ENCODE measurements around the gene MON1A.

Gene MON1A

DNA sequence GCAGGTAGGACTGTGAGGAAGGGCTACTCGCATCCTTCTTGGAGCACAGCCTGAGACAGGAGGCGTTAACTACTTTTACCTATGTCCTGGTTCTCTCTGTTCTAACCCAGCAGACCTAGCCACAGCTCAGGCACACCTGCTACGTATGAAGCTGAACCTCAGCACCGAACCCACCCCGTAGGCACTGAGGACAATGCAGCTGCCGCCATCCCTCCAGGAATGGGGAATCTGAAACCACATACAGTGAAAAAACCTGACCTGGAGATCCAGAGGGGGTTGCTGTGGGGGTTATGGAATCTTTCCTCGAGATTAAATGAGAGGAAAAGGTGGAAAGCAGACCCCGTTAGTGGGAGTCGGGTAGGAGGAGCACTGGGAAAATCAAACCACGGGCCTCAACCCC is 40.3 kb downstream of the MON1A start:
- DNase-seq (ENCODE audit: low read depth in 2 of 2) = no peak

DNA sequence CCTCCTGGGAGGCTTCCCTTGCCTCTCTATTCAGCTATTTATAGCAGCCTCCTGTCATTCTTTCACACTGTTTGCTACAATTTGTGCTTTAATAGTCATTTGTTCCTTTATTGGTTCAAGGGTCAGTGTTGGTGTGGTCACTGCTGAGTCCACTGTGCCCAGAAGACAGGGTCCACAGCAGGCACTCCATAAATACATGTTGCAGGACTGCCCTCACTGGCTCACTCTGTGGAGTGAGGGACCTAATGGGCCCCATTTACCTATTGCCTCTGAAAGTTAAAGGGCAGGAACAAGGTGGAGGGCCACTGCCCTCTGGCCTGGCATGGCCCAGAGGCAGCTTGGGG is 42.7 kb downstream of the MON1A start:
- no peak for DNase-seq (ENCODE audit: low read depth in 2 of 2)

- no peak for DNase-seq (ENCODE audit: low read depth in 2 of 2)
Measured at GRCh38 chr3:49883998-49884397, 45.6 kb downstream of the MON1A start.

DNA sequence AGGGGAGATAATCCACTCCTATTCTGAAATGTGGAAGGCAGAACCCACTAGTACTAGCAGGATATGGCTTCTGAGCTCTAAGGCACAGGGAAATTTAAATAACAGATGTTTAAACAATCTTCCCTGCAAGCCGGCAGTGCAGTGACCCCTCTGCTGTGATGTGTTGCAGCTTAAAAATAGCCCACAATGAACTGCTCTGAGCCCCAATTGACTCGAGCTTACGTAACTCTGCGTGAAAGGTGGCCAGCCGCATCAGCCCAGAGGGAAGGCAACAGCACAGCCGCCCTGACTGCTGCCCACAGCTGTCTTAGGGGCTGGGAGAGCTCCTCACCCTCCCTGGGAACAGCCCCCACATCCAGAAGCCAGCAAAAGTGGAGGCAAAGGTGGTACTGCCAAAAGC is 47.4 kb downstream of the MON1A start:
- DNase-seq (ENCODE audit: low read depth in 2 of 2) = no peak

DNA sequence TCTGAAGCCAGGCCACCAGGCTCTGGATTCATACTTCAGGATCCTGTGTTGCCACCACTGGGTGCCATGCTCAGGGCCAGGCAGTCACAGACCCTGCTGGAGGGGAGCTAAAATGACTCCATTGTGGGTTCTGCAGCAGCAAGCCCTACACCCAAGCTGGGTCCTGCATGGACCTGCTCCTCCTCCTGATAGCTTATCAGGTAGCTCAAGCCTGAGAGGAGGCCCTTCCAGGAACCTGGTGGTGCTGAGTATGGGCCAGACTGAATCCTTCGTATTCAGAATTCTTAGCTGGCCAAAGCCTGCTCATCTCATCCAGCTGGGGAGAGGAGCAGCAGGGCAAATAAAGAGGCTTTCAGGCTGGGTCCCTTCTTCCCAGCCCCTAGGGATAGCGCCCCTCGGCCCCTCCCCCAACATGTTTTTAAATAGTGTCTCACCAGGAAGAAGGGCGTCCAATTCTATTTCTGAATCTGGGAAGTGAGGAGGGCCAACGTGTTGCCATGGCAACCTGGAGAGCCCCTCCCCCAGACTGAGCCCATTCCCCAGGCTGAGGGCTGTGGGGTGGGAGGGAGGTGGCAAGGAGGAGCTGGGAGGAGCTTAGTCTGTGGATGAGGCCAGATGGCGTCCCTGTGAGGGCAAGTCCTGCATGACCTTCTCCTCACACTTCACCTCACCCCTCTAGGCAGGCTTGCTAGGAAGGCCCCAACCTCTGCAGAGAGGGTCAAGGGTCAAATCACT is 48.9 kb downstream of the MON1A start:
- no peak for DNase-seq (ENCODE audit: low read depth in 2 of 2)

DNA sequence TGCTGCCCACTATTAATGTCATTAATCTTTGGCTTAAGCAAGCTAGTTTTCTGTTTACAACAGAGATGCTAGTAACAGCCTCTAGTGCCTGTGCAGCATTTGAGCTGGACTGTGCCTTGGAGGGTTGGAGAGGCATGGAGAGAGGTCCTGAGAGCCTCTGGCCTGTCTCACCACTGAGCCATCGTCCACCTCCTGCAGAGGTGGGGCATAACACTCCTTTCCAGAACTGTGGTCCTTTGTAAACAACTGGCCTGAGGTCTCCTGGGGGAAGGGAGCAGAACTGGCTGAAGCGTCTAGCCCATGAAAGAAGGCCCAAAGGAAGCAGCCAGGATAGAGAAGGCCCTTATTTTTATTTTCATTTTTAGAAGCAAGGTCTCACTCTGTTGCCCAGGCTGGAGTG is 49.9 kb downstream of the MON1A start:
- no peak for DNase-seq (ENCODE audit: low read depth in 2 of 2)

- DNase-seq (ENCODE audit: low read depth in 2 of 2) = no peak
Measured at GRCh38 chr3:49878686-49879085, 50.9 kb downstream of the MON1A start.

- DNase-seq (ENCODE audit: low read depth in 2 of 2) = no peak
Measured at GRCh38 chr3:49877716-49878115, 51.9 kb downstream of the MON1A start.

- no peak for DNase-seq (ENCODE audit: low read depth in 2 of 2)
Measured at GRCh38 chr3:49876567-49876966, 53.0 kb downstream of the MON1A start.

- DNase-seq (ENCODE audit: low read depth in 2 of 2) = no peak
Measured at GRCh38 chr3:49873623-49874022, 56.0 kb downstream of the MON1A start.

GRCh38 chr3:49872801-49873281 is 56.8 kb downstream of the MON1A start:
- DNase-seq (ENCODE audit: low read depth in 2 of 2) = no peak

DNA sequence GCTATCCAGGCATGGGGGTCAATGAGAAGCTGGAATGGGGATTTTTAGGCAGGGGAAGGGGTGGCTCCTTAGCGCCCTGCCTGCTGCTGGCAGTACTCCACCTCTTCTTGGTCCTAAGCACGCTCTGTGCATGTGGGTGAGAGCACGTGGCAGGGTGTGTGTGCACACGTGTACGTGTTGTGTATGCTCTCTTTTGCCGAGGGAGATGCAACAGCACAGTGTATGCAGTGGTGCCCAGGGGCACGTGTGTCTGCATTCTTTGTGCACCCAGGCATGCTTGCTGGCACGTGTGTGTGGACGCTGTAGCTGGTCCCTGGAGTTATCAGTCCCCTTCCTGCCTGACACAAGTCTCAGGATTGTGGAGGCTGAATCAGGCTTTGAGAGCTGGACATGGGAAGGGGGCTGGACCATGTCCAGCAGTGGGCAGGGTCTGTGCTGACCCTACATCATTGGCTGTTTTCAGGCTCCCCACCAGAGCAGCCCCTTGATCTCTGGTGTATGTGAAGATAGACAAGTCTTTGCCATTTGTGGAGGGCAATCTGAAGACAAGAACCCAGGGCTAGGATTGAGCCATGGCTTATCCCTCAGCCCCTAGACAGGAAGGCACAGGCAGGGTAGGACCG is 58.0 kb downstream of the MON1A start:
- no peak for DNase-seq (ENCODE audit: low read depth in 2 of 2)

DNA sequence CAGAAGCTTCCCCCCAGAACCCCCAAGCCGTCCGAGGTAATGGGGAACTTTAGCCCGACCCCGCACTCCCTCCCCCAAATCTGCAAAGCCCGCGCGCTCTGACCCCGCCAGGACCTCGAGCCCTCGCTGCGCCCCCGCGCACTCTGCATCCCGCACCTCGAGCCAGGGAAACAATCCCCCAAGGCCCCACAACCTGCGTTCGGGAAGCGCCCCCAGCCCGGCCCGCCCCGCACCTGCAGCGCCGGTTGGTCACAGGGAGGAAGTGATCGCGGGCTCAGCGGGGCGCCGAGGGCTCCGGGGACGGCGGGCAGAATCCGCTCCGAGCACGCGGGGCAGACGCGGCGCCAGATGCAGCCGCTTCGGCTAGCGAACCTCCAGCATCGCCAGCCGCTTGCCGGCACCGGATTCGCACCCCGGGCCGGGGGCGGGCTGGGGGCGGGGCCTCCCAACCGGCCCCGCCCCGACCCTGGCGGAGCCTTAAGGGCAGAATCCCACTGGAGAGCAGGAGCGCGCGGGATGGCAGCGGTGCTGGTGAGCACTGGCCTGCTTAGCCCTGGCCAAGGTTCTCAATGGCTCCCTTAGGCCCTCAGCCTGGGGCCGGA is 60.0 kb downstream of the MON1A start, which contains the start of gene CAMKV:
TSS of gene CAMKV (minus strand) at position 382 of the 602 bp plus-strand sequence. CDS start 7,518 bp downstream, outside the sequence.
- no peak for DNase-seq (ENCODE audit: low read depth in 2 of 2)

DNA sequence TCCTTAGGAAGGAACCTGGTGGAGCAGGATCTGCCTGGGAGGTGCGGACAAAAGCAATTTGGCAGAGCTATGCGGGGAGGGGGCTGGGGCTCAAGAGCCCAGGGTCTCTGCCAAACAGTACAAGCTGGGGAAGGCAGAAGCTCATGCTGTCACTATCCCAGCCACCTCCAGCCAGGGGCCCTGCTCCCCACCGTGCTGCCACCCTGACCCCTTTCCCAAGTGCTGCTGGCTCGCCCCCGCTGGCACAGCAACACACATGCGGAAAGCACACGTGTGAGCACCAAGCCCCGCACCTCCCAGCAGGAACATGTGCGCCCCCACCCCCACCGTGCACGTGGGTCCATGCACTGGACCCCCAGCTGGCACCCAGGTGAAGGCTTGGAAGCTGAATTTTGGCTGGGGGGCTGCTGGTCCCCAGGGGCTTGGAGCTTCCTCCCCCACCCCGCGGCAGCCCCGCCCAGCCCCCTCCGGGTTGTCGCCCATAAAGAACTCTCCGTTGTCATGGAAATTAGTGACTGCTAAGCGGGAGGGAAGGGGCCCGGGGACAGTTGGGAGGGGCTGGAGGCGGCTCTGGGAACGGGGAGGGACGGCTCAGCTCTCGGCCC is 60.6 kb downstream of the MON1A start:
- no peak for DNase-seq (ENCODE audit: low read depth in 2 of 2)

GRCh38 chr3:49867871-49868321 is 61.7 kb downstream of the MON1A start:
- DNase-seq (ENCODE audit: low read depth in 2 of 2) = no peak

DNA sequence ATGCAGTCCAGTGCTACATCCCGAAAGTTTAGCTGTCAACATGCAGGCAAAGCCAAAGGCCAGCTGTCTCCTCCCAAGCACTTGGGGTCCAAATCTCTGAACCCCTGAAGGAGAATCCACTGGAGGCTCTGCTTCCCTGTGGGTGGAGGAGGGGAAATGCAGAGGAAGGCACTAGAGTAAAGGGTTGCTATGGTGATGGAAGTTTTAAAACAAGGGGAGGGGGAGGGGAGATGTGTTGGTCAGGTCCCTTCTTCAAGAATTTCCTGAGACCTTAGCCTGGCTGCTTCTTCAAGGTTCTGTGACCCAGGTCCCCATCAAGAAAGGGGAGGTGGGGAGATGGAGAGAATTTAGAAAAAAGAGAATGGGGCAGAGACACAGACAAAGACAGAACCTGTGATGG is 62.2 kb downstream of the MON1A start:
- DNase-seq (ENCODE audit: low read depth in 2 of 2) = no peak

DNA sequence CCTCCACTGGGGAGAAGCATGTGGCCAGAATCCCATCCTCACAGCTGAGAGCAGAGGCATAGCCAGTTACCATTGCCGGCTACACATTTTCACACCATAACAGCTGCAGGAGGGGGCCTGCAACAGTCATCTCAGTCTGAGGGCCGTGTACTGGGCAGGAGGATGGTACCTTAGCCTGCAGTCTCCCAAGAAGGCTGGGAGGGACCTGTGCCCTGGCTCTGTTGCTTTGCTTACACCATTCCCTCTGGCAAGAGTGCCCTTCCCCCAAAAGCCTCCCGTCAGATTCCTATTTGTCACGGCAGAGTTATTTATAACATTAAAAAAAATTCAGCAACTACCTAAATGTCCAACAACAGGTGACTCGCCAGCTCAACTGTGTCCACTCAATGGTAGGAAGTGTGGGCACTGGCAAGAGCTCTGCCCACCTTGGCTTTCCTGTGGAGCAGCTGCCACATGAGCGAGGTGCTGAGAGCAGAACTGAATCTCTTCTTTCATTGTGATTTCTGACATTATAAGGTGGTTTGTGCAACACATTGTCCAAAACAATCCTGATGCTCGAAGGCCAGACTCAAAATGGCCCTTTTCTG is 64.3 kb downstream of the MON1A start:
- no peak for DNase-seq (ENCODE audit: low read depth in 2 of 2)

- no peak for DNase-seq (ENCODE audit: low read depth in 2 of 2)
Measured at GRCh38 chr3:49864505-49864904, 65.1 kb downstream of the MON1A start.

DNA sequence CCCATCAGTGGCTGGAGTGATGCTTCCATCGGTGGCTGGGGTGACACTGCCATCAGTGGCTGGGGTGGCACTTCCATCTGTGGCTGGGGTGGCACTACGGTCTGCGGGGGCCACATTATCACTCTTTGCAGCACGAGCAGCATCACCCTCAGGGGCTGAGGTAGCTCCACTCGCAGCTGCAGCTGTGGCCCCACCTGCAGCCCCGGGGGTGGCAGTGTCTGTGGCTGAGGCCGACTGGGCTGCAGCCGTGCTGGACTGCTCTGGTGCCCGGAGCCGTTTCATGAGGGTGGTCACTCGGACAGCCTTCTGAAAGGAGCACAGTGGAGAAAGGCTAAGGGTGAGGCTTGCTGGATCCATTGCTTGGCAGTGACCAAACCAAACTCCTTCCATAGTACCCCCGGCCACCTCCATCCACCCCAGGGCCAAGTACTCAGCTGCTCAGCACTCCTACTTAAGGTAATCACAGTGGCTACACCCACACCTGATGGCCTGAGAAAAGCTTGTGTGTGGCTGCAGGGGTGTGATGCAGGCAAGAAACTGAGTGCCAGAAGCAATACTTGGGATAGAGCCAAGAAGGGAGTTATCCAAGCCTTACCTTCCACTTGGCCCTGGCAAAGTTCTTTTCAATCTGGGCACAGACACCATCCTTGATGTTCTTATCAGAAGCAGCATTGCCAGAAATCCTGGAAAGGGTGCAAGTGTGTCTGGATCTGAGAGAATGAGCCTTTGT is 69.9 kb downstream of the MON1A start:
- DNase-seq (ENCODE audit: low read depth in 2 of 2) = no peak

Data from stimulated activated CD8-positive, alpha-beta memory T cell treated with anti-CD3 and anti-CD28 coated beads, Interleukin-2, amount 100 ng/mL, for 1 hour (primary cell).